GM12891 (cell line): ENCODE results near the gene PCCA.

Source experiments
- POLR2A ChIP-seq: IDR thresholded peaks from 2 replicates; pipeline ENCODE4 v1.6.1; 2011; ENCODE audit warnings: low read depth, low read length, control low read depth
- POLR2AphosphoS5 ChIP-seq: IDR thresholded peaks from 2 replicates; pipeline ENCODE4 v1.6.1; 2011; ENCODE audit warnings: low read depth, low read length, control low read depth
- TAF1 ChIP-seq: IDR thresholded peaks from 2 replicates; pipeline ENCODE4 v1.6.1; 2011; ENCODE audit warnings: low read depth, low read length, control low read depth

GRCh38 chr13:100438059-100438788, 349.3 kb downstream of the PCCA start:
- TF ChIP-seq POLR2A (no peak), POLR2AphosphoS5 (no peak), TAF1 (no peak)
